Thyroid gland (tissue), 4 donors: ENCODE data around the gene PPP3CA. TPM values are rescaled to one million over a fixed set of nuclear protein-coding genes. Genes with fewer than 3 reads are reported as not detected.

ENCODE experiments used
- DNase-seq, 2 donors: peaks; one replicate each; pipeline ENCODE4 v3.0.0-alpha.2; 2019
- H3K27ac ChIP-seq, 3 donors: fragments of 200-600 bp; sonication (generic); 1 replicate in 2 of 3; 2 replicates in 1 of 3; pipeline ENCODE4 v1.5.1; 2016 to 2019; ENCODE audit warnings: mild to moderate bottlenecking in 1 of 3, moderate library complexity in 1 of 3
- H3K27me3 ChIP-seq: fragments of 200-600 bp; sonication (generic); one replicate; pipeline ENCODE4 v1.5.1; 2019
- H3K36me3 ChIP-seq, 2 donors: fragments of 200-600 bp; sonication (generic); one replicate each; pipeline ENCODE4 v1.5.1; 2016 to 2019
- H3K4me1 ChIP-seq, 2 donors: fragments of 200-600 bp; sonication (generic); one replicate each; pipeline ENCODE4 v1.5.1; 2017 to 2019
- H3K4me3 ChIP-seq, 3 donors: fragments of 200-600 bp; sonication (generic); replicated peaks in 1 of 3; 1 replicate in 2 of 3; 2 replicates in 1 of 3; pipeline ENCODE4 v1.5.1; 2016; ENCODE audit warnings: mild to moderate bottlenecking in 1 of 3
- H3K9me3 ChIP-seq: fragments of 200-600 bp; sonication (generic); one replicate; pipeline ENCODE4 v1.5.1; 2017
- CTCF ChIP-seq, 6 experiments: fragments of 200-600 bp in 3 of 6; fragments of 450-650 bp in 3 of 6; sonication (generic) in 3 of 6; IDR thresholded peaks; one replicate each; pipeline ENCODE4 v1.5.1; 2016 to 2019; ENCODE audit warnings: antibody characterized with exemption in 6 of 6, mild to moderate bottlenecking in 2 of 6, inconsistent platforms in 1 of 6, moderate library complexity in 1 of 6
- POLR2A ChIP-seq, 2 donors: fragments of 450-650 bp; IDR thresholded peaks; one replicate each; pipeline ENCODE4 v1.6.1; 2017; ENCODE audit warnings: antibody characterized with exemption in 2 of 2, mild to moderate bottlenecking in 2 of 2, moderate library complexity in 1 of 2
- WGBS, 2 donors: methylation state at CpG; one replicate each; pipeline ENCODE4 v1.1.5; 2017; 5-methylcytosine and 5-hydroxymethylcytosine counted together
- intact Hi-C: fragments of 100-400 bp; cut with DNase I; formaldehyde crosslinking; loops from one replicate; pipeline ENCODE4 v1.15.1; 2023
- total RNA-seq, 4 donors: library from RNA; depleted of rRNA; stranded (reverse); fragments of >200 nt; gene quantifications; one replicate each; pipeline ENCODE4 v1.2.3, GENCODE V29; 2016

PPP3CA gene
- total RNA-seq, 4 donors from 2014 or later: 31.6 to 45.8 (median 34.4) TPM

GRCh38 chr4:101264512-101264911 lies 82.8 kb downstream of the PPP3CA start:
- no peaks in the 10 kb centered on the region for H3K36me3 ChIP-seq
- no peak for DNase-seq
- intact Hi-C loops: no loop called here
- TF ChIP-seq POLR2A (IDR thresholded peaks at IDR 0.05) (no peak), CTCF (IDR thresholded peaks at IDR 0.05) (no peak)
- no peaks in the 10 kb centered on the region for H3K27me3 ChIP-seq
- no peak overlapping the region for H3K27ac ChIP-seq
- H3K9me3 ChIP-seq: no peaks in the 10 kb centered on the region
- no peak overlapping the region for H3K4me3 ChIP-seq
- H3K4me1 ChIP-seq: peaks cover 11 to 17% of the 10 kb centered on the region in 2 donors

- Histone ChIP-seq H3K9me3 (no peaks in the 10 kb centered on the region), H3K4me3 (no peak overlapping the region), H3K4me1 (peaks cover 17 to 18% of the 10 kb centered on the region in 2 donors), H3K36me3 (no peaks in the 10 kb centered on the region), H3K27me3 (no peaks in the 10 kb centered on the region), H3K27ac (no peak overlapping the region)
- no peak for DNase-seq
- TF ChIP-seq POLR2A (IDR thresholded peaks at IDR 0.05) (no peak), CTCF (IDR thresholded peaks at IDR 0.05) (no peak)
- intact Hi-C loops: no loop called here
Observed at GRCh38 chr4:101262683-101263082, 84.6 kb downstream of the PPP3CA start.

GRCh38 chr4:101259876-101260275 lies 87.5 kb downstream of the PPP3CA start:
- Histone ChIP-seq H3K27ac (no peak overlapping the region), H3K27me3 (no peaks in the 10 kb centered on the region), H3K9me3 (no peaks in the 10 kb centered on the region), H3K4me3 (no peak overlapping the region), H3K4me1 (peaks cover 11 to 18% of the 10 kb centered on the region in 2 donors), H3K36me3 (no peaks in the 10 kb centered on the region)
- intact Hi-C loops: no loop called here
- DNase-seq: no peak
- TF ChIP-seq POLR2A (IDR thresholded peaks at IDR 0.05) (no peak), CTCF (IDR thresholded peaks at IDR 0.05) (no peak)
- 78 to 81% methylated on average over 4 of the region's 4 CpGs for WGBS, 2 donors

- no peak for DNase-seq
- Histone ChIP-seq H3K4me3 (no peak overlapping the region), H3K27ac (no peak overlapping the region), H3K27me3 (no peaks in the 10 kb centered on the region), H3K4me1 (peaks cover 7 to 18% of the 10 kb centered on the region in 2 donors), H3K36me3 (no peaks in the 10 kb centered on the region), H3K9me3 (no peaks in the 10 kb centered on the region)
- TF ChIP-seq POLR2A (IDR thresholded peaks at IDR 0.05) (no peak), CTCF (IDR thresholded peaks at IDR 0.05) (no peak)
- 63 to 67% methylated on average over 2 of the region's 2 CpGs for WGBS, 2 donors
- intact Hi-C loops: no loop called here
Observed at GRCh38 chr4:101258883-101259282, 88.4 kb downstream of the PPP3CA start.

GRCh38 chr4:101256222-101256621 lies 91.1 kb downstream of the PPP3CA start:
- no peak for TF ChIP-seq POLR2A (IDR thresholded peaks at IDR 0.05)
- TF ChIP-seq CTCF (IDR thresholded peaks at IDR 0.05): no peak
- Histone ChIP-seq H3K27ac (no peak overlapping the region), H3K27me3 (no peaks in the 10 kb centered on the region), H3K36me3 (no peaks in the 10 kb centered on the region), H3K9me3 (no peaks in the 10 kb centered on the region), H3K4me1 (peaks cover 0 to 14% of the 10 kb centered on the region in 2 donors), H3K4me3 (no peak overlapping the region)
- no peak for DNase-seq
- intact Hi-C loops: no loop called here
